Right atrium auricular region (tissue), 2 donors: Measurements from ENCODE around the gene CASQ1. TPM values are rescaled to one million over a fixed set of nuclear protein-coding genes. Genes with fewer than 3 reads are reported as not detected.
A peak's percentile ranks its signal among the peaks of the same experiment; 100 is the strongest.

Experiments
- DNase-seq: peaks from one replicate; pipeline ENCODE4 v3.0.0-alpha.2; 2019; ENCODE audit warnings: low spot score
- H3K27ac ChIP-seq, 2 donors: fragments of 200-600 bp; sonication (generic); 1 replicate in 1 of 2; 2 replicates in 1 of 2; pipeline ENCODE4 v1.5.1; 2016 to 2019
- H3K27me3 ChIP-seq, 2 donors: fragments of 200-600 bp; sonication (generic); one replicate each; pipeline versions ENCODE4 v1.5.1 to v1.6.0; 2017 to 2019
- H3K36me3 ChIP-seq: fragments of 200-600 bp; sonication (generic); one replicate; pipeline ENCODE4 v1.5.1; 2016
- H3K4me1 ChIP-seq, 2 donors: fragments of 200-600 bp; sonication (generic); one replicate each; pipeline versions ENCODE4 v1.5.1 to v1.6.0; 2017 to 2019
- H3K4me3 ChIP-seq, 2 donors: fragments of 200-600 bp; sonication (generic); 1 replicate in 1 of 2; 2 replicates in 1 of 2; pipeline ENCODE4 v1.5.1; 2017 to 2019; ENCODE audit warnings: mild to moderate bottlenecking in 1 of 2, moderate library complexity in 1 of 2
- H3K9me3 ChIP-seq, 2 donors: fragments of 200-600 bp; sonication (generic); one replicate each; pipeline ENCODE4 v1.5.1; 2019
- CTCF ChIP-seq, 2 donors: fragments of 200-600 bp; sonication (generic); IDR thresholded peaks; one replicate each; pipeline ENCODE4 v1.5.1; 2019; ENCODE audit warnings: antibody characterized with exemption in 2 of 2
- total RNA-seq, 2 donors: library from RNA; depleted of rRNA; stranded (reverse); fragments of >200 nt; gene quantifications; one replicate each; pipeline ENCODE4 v1.1.0, GENCODE V29; 2016

The CASQ1 gene
- total RNA-seq, 2 donors from 2014 or later = 10.1 to 32.3 TPM

- peak overlapping the region in 1 of 2 donors; percentile 42 for H3K27ac ChIP-seq
Observed at GRCh38 chr1:160149233-160149632, 41.1 kb upstream of the CASQ1 start.

GRCh38 chr1:160149716-160150115 lies 40.7 kb upstream of the CASQ1 start:
- no peaks in the 10 kb centered on the region for H3K27me3 ChIP-seq
- DNase-seq = no peak
- H3K9me3 ChIP-seq = no peaks in the 10 kb centered on the region
- no peaks in the 10 kb centered on the region for H3K36me3 ChIP-seq
- no peak overlapping the region for H3K4me3 ChIP-seq
- TF ChIP-seq CTCF (IDR thresholded peaks at IDR 0.05) = no peak
- H3K4me1 ChIP-seq = peaks cover 0 to 4% of the 10 kb centered on the region in 2 donors
- no peak overlapping the region for H3K27ac ChIP-seq

More at GRCh38 chr1:160149233-160149632, 41.1 kb upstream of the CASQ1 start:
- no peaks in the 10 kb centered on the region for H3K9me3 ChIP-seq
- no peak for DNase-seq
- H3K4me3 ChIP-seq = no peak overlapping the region
- no peak for TF ChIP-seq CTCF (IDR thresholded peaks at IDR 0.05)
- no peaks in the 10 kb centered on the region for H3K27me3 ChIP-seq
- H3K4me1 ChIP-seq = peaks cover 0 to 4% of the 10 kb centered on the region in 2 donors
- no peaks in the 10 kb centered on the region for H3K36me3 ChIP-seq

GRCh38 chr1:160151303-160151702 lies 39.1 kb upstream of the CASQ1 start, which contains the start of gene ATP1A4:
Gene ATP1A4 (plus strand): TSS chr1:160151603. CDS start chr1:160152041, 438 bp downstream.
- no peak within 1 kb of the TSS for H3K4me3 ChIP-seq
- H3K9me3 ChIP-seq = no peaks in the 10 kb centered on the region
- peaks cover 0 to 4% of the 10 kb centered on the region in 2 donors for H3K4me1 ChIP-seq
- TF ChIP-seq CTCF (IDR thresholded peaks at IDR 0.05) = no peak
- no peak within 1 kb of the TSS for H3K27ac ChIP-seq
- DNase-seq = no peak
- no peaks in the 10 kb centered on the region for H3K36me3 ChIP-seq
- no peaks in the 10 kb centered on the region for H3K27me3 ChIP-seq

GRCh38 chr1:160154790-160155189 lies 35.6 kb upstream of the CASQ1 start:
- TF ChIP-seq CTCF (IDR thresholded peaks at IDR 0.05) = no peak
- no peak overlapping the region for H3K27ac ChIP-seq

GRCh38 chr1:160156361-160156760 lies 34.0 kb upstream of the CASQ1 start:
- no peak overlapping the region for H3K4me3 ChIP-seq
- TF ChIP-seq CTCF (IDR thresholded peaks at IDR 0.05) = no peak
- H3K27ac ChIP-seq = no peak overlapping the region
- H3K27me3 ChIP-seq = no peaks in the 10 kb centered on the region
- no peak for DNase-seq
- no peaks in the 10 kb centered on the region for H3K4me1 ChIP-seq
- H3K9me3 ChIP-seq = no peaks in the 10 kb centered on the region
- H3K36me3 ChIP-seq = no peaks in the 10 kb centered on the region

More at GRCh38 chr1:160154790-160155189, 35.6 kb upstream of the CASQ1 start:
- Histone ChIP-seq H3K4me3 (no peak overlapping the region), H3K9me3 (no peaks in the 10 kb centered on the region), H3K4me1 (no peaks in the 10 kb centered on the region), H3K36me3 (no peaks in the 10 kb centered on the region), H3K27me3 (no peaks in the 10 kb centered on the region)
- DNase-seq = no peak

GRCh38 chr1:160157174-160157573 lies 33.2 kb upstream of the CASQ1 start:
- no peak for DNase-seq
- H3K4me3 ChIP-seq = no peak overlapping the region
- no peaks in the 10 kb centered on the region for H3K4me1 ChIP-seq
- no peak for TF ChIP-seq CTCF (IDR thresholded peaks at IDR 0.05)
- H3K27ac ChIP-seq = no peak overlapping the region
- no peaks in the 10 kb centered on the region for H3K36me3 ChIP-seq
- no peaks in the 10 kb centered on the region for H3K27me3 ChIP-seq
- H3K9me3 ChIP-seq = no peaks in the 10 kb centered on the region
